IPS-NIHi7 (cell line): ENCODE measurements around the gene ENTREP3.

Source experiments
- DNase-seq: peaks from one replicate; pipeline ENCODE4 v3.0.0; 2012; ENCODE audit warnings: mixed read lengths; ENCODE audit errors: extremely low spot score

Gene ENTREP3

DNA sequence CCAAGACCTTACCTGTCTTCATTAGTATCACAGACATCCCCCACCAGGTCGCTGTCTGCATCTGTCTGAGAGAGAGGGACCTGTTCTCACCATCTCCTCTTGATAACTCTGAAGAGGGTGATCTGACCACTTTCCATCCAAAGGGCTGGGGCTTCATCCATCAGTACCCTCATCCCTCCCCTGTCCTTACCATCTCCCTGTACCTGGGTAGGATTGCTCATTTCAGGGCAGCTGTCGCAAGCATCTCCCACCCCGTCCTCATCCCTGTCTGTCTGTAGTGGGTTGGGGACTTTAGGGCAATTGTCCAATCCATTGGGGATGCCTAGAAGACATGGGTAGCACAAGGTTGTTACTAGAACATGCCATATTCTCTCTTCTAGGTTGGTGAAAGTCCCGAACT lies 55.5 kb downstream of the ENTREP3 start:
- DNase-seq: no peak

DNA sequence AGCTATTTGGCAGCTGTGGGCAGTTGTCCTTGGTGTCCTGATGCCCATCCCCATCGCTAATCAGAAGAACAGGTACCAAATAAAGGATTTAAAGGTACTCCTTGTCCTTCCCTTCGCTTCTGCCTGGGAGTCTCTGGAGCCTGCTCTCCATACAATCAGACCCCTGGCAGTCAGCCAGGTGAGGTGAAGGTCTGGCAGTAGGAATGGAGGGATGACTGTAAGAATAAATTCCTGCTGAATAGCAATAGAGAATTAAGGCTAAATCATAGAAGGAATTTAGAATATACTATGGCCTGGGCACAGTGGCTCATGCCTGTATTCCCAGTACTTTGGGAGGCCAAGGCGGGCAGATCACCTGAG lies 56.8 kb downstream of the ENTREP3 start:
- no peak for DNase-seq

DNA sequence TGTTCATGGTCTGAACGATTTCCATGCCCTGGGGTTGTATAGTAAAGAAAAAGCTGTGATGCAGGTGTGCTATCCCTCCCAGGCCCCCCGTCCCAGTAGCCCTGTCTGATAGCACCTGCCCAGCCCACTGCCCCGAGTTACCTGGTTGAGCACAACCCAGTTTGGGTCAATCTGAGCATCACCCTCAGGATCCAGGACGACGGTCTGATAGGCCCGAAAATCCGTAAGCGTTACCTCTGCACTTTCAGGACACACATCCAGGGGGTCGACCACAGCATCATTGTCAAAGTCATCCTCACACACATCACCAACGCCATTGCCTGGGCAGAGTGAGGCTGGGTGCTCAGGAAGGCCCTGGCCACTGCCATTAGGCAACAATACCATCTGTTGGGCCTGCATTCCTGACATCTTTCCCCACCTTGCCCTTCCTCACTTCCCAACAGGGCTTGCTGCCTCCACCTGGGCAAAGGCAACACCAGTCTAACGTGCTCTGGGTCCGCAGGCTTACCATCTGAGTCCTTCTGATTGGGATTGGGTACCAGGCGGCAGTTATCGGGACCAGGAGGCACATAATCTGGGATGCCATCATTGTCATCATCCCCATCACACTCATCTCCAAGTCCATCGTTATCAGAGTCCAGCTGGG lies 57.3 kb downstream of the ENTREP3 start:
- DNase-seq: no peak
